VCaP (cell line): Measurements from ENCODE around the gene STPG1.

Experiments
- H3K27ac ChIP-seq: fragments of 450-650 bp; 2 replicates; pipeline ENCODE4 v1.5.1; 2017
- CTCF ChIP-seq: fragments of 450-650 bp; conservative IDR thresholded peaks from 2 replicates; pipeline ENCODE4 v1.5.1; 2017; ENCODE audit warnings: mild to moderate bottlenecking, moderate library complexity

STPG1 gene

GRCh38 chr1:24438423-24438901 lies 24.9 kb upstream of the STPG1 start:
- no peak overlapping the region for H3K27ac ChIP-seq
- no peak for TF ChIP-seq CTCF

- TF ChIP-seq CTCF, result no peak
- H3K27ac ChIP-seq, result no peak overlapping the region
These were observed 24.2 kb upstream of the STPG1 start for GRCh38 chr1:24437631-24438396.

GRCh38 chr1:24435782-24436365 lies 22.3 kb upstream of the STPG1 start:
- no peak for TF ChIP-seq CTCF
- H3K27ac ChIP-seq, result no peak overlapping the region

- H3K27ac ChIP-seq, result no peak overlapping the region
- no peak for TF ChIP-seq CTCF
These were observed 13.9 kb upstream of the STPG1 start for GRCh38 chr1:24427545-24427862.

- no peak overlapping the region for H3K27ac ChIP-seq
- no peak for TF ChIP-seq CTCF
These were observed 13.4 kb upstream of the STPG1 start for GRCh38 chr1:24426744-24427544.

GRCh38 chr1:24425922-24426321 lies 12.3 kb upstream of the STPG1 start:
- no peak overlapping the region for H3K27ac ChIP-seq
- no peak for TF ChIP-seq CTCF

- H3K27ac ChIP-seq, result no peak overlapping the region
- no peak for TF ChIP-seq CTCF
These were observed 11.9 kb upstream of the STPG1 start for GRCh38 chr1:24425441-24425840.
